ENCODE measurements around the gene GNAI1.

Gene GNAI1

DNA sequence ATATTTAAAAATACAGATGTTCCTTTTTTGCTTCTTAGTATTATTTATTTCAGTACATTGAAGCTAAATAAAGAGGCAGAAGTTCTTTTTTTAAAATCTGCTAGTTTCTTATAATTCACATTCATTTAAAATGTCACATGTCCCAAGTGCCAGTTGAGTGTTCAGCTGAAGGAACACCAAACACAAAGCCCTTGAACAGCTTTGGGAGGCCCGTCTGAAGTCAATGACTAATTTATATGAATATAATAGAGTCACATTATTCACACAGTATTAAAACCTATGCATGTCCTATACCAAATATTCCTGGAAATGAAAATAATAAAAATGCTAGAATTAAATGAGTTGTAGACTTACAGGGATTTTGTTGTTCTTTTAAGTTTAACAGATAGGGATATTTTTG lies 70.3 kb downstream of the GNAI1 start:
- no peak for FAIRE-seq
- DNase-seq (ENCODE audit: insufficient read length, low spot score) = no peak

DNA sequence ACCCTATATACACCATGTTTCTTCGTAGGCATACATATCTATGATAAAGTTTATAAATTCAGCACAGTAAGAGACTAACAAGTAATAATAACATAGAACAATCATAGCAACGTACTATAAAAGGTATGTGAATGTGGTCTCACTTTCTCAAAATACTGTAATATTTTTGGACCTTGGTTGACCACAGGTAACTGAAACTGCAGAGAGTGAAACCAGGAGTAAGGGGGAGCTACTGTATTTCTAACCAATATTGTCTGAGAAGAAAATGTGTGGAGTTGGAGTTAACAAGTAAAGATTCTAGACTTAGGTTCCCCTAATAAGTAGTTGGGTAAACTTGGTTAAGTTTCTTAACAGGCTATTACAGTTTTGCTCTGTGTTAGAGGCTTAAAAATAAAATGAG lies 72.1 kb downstream of the GNAI1 start:
- DNase-seq (ENCODE audit: insufficient read length, low spot score) (no peak), FAIRE-seq (no peak)

DNA sequence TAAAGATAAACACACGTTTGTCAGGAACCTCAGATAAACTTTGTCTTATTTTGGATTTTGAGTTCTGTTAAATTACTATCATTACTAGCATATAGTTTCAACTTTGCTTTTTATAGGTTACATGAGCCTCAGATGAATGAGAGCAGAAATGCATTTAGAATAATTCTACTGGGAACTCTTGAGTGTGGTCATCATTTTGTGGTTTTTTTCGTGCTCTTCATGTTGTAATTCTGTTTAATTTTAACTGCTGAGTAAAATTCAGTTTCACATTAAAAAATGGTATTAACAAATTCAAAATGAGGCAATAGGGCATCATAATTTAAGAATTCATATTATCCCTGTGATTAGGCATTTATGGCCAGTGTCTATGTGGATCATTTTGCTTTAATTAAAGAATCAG lies 72.9 kb downstream of the GNAI1 start:
- DNase-seq (ENCODE audit: insufficient read length, low spot score) (no peak), FAIRE-seq (no peak)

DNA sequence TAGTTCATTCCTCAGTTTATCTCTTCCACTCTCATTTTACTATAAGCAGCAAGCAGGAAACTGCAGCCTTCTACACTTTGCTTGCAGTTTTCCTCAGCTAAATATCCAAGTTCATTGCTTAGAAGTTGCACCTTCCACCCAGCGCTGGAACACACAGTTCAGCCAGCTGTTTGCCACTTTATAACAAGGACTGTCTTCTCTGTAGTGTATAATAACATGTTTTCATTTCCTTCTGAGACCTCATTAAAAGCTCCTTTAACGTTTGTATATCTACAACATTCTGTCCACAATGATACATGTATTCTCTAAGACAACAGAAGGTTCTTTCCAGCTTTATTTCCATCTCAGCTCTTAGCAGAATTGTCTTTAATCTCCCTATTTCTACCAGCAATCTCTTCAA lies 74.1 kb downstream of the GNAI1 start:
- no peak for FAIRE-seq

DNA sequence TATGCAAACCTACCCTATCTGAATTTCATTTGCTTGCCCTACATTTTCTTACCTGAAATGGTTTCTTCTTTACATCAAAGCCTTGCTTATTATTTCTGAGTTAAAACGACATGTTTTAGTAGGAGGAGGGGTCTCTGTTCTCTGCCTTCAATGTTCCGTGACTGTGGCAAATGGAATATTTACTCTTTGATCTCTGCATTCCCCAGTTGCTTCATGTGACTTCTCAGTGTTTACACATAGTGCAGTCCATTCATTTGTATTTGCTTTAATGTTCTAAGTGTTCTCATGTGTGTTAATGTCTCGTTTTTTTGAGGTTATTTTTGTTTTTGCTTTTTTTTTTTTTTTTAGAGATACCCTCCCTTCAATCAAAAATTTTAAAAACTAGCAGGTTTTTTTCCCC lies 75.8 kb downstream of the GNAI1 start:
- FAIRE-seq = no peak

More for the DNA sequence above, 74.1 kb downstream of the GNAI1 start:
- DNase-seq (ENCODE audit: insufficient read length, low spot score) = no peak

DNA sequence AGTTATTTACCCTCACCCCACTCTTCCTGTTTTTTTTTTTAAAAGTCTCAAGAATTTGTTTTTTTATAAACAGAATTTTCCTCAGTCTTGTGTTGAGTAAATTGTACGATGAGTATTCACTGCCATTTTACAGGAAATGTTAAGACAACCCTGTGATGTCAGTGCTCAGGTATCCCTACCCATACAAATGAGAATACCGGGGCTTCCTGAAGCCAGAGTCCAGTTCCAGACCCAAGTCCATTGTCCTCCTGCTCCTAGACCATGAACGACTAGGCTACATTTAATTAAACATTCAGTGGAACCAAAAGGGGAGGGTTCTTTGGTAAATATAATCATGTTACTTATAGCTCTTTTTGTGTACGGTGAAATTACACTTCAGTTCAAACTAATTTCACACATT lies 79.2 kb downstream of the GNAI1 start:
- no peak for DNase-seq (ENCODE audit: insufficient read length, low spot score)
- FAIRE-seq = no peak

More for the DNA sequence above, 75.8 kb downstream of the GNAI1 start:
- no peak for DNase-seq (ENCODE audit: insufficient read length, low spot score)

DNA sequence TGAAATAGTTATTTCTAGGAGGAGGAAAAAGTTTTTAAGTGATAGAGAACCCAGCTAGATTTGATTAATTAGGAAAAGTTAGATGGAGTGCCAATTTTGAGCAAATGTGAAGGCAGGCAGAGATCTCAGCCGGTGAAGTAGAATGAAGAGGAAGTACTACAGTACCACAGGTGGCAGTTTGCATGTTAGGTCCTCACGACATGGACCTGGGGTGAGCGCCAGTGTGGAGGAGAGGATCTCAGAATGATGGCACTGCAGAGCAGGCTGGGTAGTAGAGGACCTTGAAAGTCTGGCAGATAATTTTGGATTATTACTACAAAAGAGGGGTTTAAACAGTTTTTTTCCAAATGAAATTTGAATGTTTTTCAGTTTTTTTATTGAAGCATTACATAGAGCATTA lies 81.1 kb downstream of the GNAI1 start:
- DNase-seq (ENCODE audit: insufficient read length, low spot score) (no peak), FAIRE-seq (no peak)

DNA sequence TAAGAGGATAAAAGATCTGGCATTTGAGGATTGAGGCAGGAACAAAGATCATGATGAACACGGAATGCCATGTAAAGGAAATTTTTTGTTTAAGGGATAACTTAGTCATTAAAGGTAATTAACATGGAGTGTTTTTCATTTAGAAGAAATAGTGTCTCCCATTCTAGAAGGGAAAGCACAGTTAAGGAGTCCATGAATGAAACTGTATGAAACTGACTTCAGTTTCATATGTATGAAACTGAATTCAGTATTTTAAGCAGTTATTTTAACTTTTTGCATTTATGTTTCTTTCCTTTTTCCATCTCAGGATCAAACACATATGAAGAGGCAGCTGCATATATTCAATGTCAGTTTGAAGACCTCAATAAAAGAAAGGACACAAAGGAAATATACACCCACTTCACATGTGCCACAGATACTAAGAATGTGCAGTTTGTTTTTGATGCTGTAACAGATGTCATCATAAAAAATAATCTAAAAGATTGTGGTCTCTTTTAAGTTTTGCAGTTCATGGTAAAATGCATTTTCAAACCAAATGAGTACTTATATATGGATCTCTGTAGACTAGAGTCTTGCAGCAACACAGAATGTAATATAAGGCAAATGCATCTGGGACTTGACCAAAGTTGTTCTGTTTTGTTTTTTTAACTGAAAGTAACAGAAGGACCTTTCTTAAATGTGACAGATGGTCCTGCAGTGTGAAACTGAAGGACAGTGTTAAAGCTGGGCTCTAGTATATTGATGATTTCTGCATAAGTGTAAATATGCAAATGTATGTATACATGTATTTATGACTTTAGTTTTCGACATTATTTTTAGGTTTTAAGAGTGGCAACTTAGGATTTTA lies 82.6 kb downstream of the GNAI1 start:
- no peak for DNase-seq (ENCODE audit: insufficient read length, low spot score)
- no peak for FAIRE-seq

DNA sequence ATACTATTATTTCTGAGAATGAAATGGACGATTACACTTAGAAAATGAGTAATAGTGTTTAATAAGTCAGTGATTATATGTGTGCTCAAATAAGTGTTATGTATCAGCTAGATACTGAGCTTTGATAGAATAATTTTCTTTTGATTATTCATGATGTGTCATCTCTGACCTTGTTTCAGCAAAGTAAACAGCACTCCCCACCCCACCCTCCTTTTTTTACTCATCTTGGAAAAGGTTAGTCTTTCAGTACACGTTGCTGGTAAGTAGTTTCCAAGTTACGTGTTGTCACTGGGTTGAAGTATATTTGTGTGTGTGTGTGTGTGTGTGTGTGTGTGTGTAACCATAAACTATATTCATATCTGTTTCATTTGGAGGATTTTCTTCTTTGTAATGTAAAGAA lies 84.1 kb downstream of the GNAI1 start:
- DNase-seq (ENCODE audit: insufficient read length, low spot score) (no peak), FAIRE-seq (no peak)

DNA sequence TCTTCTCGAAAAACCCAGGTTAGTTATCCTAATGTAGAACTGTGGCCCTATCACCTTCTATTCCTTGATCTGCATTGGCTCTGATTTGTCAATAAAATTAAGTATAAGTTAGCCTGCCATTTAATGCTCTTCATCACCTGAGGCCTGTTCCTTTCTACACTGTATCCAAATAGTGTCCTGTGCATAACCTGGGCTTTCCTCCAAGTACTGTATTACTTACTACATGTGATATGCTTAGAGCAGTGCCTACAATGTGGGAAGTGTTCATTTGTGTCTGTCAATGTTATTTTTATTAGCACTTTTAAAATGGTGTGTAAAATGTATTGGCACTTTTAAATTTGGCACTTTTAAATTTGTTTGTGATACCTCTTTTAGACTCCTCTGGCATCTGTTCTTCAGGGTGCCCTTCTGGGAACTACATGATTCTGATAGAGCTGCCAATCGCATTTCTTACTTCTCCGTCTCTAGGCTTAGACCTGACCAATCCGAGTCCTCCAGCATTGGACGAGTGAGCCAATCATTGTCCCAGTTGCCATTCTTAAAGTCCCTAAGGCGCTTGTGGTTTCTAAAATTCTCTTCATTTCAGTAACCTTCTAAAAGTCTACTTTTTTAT lies 85.5 kb downstream of the GNAI1 start:
- DNase-seq (ENCODE audit: insufficient read length, low spot score) = no peak

DNA sequence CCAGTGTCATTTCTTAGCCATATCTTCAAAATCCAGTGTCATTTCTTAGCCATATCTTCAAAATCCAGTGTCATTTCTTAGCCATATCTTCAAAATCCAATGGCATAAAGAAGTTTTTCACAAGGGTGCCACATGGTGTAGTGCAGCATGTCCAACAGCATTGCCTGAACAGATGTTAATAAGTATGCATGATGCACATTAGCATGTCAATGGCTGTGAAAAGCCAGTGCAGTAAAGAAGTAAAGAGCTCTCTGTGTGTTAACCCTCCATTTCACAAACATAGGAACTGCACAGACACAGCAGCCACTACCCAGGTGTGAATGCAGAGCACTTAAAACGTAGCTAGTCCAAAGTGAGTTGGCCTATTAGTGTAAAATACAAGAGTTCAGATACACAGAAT lies 89.8 kb downstream of the GNAI1 start:
- FAIRE-seq (no peak), DNase-seq (ENCODE audit: insufficient read length, low spot score) (no peak)

More for the DNA sequence above, 85.5 kb downstream of the GNAI1 start:
- FAIRE-seq = no peak

DNA sequence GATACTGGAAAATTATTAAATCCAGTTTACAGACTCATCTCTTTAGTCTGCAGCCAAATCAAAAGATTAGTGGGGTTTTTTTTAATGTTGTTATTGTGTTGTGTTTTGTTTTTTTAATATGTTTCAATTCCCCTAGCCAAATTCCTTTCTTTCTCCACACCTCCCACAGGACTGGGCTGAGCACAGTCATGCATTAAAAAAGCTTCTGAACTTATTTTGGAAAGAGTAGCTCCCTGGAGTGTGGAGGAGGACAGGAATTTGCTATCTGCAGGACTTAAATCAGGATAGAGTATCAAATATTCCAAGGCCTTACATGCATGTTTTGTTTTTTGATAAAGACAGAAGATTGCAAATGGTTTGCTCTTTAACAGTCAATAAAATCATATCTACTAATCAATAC lies 90.7 kb downstream of the GNAI1 start:
- FAIRE-seq (no peak), DNase-seq (ENCODE audit: insufficient read length, low spot score) (no peak)

DNA sequence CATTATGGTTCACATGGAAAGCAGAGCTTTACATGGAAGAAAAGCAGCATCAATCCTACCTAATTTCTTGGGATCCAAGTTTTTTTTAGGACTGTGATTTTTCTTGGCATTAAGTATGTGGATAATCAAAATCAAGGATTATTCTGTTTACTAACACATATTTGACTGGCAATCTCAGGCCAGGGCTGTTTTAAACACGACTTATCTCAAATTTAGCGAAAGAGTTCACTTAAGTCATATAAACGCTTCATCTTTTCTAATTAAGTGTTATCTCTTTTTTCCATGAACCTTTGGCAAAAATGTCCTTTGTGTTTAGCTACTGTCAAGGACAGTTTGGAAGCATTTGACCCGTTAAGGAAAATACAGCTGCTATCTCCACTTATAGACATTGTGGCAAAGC lies 92.0 kb downstream of the GNAI1 start:
- DNase-seq (ENCODE audit: insufficient read length, low spot score) (no peak), FAIRE-seq (no peak)

DNA sequence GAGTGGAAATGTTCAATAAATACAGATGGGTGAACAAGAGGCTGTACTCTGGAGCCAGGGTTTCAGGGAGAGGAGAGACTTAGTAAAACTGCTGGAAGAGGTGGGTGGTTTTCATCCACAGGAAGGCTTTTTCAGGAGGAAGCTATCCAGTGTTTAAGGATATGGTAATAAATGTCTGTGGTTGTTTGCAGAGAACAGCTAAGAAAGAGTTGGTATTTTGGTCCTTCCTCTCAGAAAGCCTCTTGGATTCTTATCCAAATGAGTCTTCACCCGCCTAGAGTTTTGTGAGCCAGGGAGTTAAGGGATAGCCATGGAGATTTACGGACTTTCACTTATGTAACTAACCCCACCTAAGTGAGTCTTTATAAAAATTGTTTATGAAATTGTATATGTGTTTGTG lies 95.7 kb downstream of the GNAI1 start:
- DNase-seq (ENCODE audit: insufficient read length, low spot score) (no peak), FAIRE-seq (no peak)

DNA sequence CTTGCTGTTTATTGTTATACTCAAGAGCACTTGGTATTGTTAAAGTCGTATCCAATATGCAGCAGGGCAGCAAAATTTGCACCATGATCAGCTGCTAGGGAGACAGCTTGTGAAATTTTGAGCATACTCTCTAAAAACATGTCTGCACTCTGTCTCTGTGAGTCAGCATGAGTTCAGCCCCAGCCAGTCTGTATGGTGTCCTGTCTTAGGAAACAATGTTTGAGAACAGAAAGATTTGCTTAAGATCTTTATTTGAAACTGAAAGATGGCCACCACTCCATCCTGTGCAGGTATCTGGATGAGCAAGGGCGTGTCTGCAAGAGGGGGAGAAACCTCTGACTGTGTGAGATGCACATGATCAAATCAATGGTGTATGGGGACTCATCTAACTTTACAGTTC lies 97.1 kb downstream of the GNAI1 start:
- FAIRE-seq = no peak
- DNase-seq (ENCODE audit: insufficient read length, low spot score) = no peak

DNA sequence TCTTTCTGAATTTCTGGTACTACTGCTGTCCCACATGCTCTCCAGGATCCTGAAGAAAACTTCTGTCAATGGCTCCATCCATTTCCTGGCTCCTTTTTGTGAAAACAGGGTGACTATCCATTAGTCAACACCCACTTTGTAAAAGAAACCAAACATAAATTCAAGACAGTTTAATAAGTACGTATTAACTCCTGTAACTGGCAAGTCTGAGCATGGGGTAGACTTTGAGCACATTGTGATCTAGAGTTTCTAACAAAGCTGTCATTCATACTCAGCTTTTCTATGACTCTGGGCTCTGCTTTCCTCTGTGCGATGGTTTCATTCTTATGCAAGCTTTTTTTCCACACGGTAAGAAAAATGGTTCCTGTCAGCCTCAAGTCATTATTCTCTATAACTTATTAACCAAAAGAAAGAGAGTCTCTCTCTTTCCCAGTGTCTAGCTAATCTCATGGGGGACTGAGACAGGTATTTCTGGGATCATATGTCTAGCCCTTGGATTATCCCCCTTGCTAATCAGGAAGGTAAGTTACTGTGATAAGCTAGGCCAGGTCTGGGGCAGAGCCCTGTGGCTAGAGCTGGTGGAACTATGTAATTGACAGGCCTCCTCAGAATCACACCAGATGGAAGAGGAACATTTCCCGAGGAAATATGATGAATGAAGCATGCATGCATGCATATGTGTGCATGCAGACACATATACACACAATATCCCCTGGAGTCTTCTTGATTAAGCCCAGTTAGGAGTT lies 98.5 kb downstream of the GNAI1 start:
- FAIRE-seq (no peak), DNase-seq (ENCODE audit: insufficient read length, low spot score) (no peak)

DNA sequence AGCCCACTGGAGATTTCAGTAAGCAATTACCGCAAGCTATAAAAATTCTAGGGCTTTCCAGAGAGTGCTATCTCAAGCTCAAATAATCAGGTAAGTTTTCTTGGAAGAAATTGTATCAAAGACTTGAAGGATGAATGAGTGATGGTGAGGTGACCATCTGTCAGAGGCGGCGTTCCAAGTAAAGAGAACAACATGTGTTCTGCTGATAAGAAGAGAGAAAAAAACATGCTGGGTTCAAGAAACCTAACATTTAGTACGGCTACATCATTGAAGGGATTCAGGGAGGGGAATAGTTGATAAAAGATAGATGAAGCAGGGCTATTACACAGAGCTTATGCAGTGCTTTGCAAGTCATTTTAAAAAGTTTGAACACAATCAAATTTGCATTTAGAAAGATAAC lies 100.7 kb downstream of the GNAI1 start:
- FAIRE-seq = no peak

DNA sequence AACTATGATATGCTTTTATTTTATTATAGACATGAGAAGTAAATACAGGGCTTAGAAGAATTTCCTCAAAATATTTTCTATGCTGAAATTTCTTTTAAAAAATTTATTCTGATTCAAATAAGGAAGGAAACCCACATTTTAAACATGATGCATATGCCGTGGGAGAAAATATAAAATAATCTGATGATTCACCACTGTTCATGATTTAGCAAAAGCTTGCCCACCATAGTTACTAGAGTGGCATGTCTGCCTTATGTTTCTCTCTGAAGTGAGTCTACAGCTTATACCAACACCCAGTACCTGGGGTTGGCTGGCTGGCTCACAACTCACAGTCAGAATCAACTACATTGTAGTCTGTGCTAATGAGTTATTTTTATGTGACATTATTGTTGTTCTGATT lies 102.0 kb downstream of the GNAI1 start:
- FAIRE-seq (no peak), DNase-seq (ENCODE audit: insufficient read length, low spot score) (no peak)

More for the DNA sequence above, 100.7 kb downstream of the GNAI1 start:
- no peak for DNase-seq (ENCODE audit: insufficient read length, low spot score)

DNA sequence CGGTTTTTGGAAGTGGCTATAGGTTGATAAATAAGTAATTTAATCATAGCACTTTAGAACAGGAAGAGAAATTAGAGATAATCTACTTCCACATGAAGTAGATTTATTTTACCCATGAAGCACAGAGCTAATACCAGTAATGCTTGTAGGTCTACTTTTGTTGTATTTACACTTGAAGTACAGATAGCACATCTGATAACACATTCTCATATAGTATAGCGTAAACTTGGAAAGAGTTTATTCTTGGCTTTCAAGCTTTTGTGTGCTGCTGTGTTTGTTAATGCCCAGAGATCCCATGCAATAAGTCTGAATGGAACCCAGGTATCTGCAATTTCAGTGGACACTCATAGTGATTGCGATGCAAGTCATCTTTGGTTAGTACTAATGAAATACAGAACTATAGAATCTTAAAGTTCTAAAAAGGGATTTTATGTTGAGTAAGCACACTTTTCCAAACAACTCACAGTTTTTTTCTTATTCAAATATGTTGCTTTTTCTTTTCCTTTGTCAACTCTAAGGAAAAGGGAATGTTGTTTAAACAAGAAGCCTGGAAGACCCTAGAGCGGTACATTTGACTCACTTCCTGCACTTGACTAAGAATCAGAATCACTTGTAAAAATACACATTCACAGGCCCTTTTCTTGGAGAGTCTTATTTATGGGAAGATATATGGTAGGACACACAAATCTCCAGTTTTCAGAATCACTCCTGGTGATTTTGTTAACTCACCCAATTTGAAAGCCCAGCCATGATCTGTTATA lies 105.8 kb downstream of the GNAI1 start:
- FAIRE-seq = no peak
- DNase-seq (ENCODE audit: insufficient read length, low spot score) = no peak

DNA sequence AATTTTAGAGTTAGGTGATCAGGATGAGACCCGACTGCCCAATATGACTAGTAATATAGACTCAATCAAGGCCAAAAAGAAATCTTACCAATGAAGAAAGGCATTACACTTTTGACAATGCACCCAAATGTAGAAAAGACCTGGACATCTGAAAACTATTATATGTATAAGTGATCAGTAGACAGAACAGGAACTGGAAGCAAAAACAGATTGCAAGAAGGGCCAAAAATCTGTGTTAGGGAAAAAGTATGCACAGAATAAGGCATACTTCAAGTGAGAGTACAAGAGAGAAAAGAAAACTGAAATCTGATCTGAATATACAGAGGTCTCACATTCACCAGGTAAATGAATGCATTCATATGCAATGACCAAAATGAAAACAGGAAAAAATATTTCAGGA lies 107.0 kb downstream of the GNAI1 start:
- FAIRE-seq (no peak), DNase-seq (ENCODE audit: insufficient read length, low spot score) (no peak)

DNA sequence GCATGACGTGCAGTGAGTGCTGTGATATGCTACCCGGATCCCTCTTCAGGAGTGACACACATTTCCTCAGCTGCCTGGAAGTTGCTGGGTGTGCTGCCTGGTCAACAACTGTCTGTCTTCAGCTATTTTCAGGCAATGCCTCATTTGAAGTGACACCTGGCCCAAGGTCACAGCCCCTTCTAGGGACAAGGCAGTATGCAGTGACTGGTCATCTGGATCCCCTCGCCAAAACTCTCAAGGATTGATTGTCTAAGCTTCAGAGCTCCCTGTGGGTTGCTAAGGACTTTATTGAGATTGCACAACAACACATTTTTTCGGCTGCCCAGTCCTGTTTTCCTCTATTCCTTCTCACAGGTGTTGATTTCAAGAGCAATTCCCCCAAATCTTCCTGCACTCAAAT lies 108.8 kb downstream of the GNAI1 start:
- DNase-seq (ENCODE audit: insufficient read length, low spot score) (no peak), FAIRE-seq (no peak)

All from HTR-8/SVneo (cell line).